Measurements from ENCODE around the gene DNM3.

DNM3 gene

DNA sequence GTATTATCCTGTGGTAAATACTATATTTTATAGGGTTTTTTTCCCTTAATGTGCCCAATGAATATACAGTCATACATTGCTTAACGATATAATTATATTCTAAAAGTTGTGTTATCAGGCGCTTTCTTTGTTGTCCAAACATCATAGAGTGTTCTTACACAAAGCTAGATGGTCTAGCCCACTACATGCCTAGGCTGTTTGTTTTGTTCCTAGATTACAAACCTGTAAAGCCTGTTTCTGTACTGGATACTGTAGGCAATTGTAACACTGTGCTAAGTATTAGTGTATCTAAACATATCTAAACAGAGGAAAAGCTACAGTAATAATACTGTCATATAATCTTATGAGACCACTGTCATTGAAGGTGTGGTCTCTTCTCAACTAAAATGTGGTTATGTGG lies 336.6 kb downstream of the DNM3 start:
- no peak for DNase-seq (ENCODE audit: low read depth)

DNA sequence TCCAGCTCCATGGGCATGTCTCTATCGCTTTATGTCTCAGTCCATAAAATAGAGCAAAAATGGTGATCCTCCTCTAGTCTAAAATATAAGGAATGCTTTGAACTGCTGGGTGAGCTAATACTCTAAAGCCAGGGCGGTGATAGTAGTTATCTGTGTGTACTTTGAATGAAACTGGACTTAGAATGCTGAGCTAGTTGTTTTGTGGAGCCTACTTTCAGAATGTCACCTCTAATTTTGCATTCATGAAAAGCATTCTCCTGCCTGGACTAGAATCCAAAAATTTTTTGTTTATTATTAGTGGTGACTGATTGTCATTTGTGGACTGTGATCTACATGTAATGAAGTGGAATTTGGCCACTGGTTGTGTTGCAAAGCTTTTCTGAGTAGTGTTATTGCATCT lies 337.6 kb downstream of the DNM3 start:
- DNase-seq (ENCODE audit: low read depth) = no peak

DNA sequence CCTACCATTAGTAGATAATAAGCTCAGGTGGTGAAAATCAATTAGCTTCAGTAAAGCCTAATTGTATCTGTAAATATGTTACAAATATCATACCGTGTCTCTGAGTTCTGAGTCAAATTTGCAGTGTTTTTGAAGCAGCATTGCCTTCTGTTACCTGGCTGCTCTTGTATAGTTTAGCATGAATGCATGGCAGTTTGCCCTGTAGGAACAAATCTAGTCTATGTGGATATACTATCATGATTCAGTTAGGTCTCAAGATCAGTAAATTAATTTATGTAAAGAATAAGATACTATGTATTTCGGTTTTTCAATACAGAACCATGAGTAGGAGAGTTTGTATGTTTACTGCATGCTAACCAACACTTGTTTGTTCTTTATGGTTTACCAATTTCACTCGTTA lies 338.6 kb downstream of the DNM3 start:
- no peak for DNase-seq (ENCODE audit: low read depth)

DNA sequence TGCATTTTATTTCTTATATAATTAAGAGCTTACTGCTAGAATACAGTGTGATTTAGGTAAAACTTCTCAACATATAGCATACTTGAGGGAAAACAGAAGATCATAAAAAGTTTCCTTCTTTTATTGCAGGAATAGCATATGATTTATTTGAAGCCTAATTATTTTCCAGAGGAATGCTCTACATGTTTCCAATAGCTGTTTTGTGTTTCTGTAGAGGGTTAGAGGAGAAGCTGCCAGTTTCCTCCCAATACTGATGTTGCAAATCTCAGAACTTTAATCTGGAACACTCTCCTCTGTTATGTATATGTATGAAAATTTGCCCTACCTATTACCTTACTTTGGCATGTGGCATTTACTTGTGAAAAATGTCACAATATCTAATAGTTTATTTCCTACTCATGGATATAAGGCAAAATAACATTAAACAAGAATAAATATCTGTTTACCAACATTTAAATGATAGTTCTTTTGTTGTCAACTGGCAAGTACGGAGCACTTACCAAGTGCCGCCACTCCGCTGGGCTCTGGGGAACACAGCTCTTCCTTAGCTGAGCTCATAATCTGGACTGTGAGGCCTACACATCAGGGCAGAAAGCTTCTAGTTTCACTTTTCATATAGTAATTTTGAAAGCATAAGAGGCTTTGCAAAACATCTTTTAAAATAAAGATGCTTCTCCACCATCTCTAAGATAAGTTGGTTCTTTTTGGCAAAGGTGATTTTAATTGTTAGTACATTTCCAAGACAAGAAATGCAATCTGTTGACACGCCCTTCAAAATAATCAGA lies 339.4 kb downstream of the DNM3 start:
- DNase-seq (ENCODE audit: low read depth) = peak; percentile 25

DNA sequence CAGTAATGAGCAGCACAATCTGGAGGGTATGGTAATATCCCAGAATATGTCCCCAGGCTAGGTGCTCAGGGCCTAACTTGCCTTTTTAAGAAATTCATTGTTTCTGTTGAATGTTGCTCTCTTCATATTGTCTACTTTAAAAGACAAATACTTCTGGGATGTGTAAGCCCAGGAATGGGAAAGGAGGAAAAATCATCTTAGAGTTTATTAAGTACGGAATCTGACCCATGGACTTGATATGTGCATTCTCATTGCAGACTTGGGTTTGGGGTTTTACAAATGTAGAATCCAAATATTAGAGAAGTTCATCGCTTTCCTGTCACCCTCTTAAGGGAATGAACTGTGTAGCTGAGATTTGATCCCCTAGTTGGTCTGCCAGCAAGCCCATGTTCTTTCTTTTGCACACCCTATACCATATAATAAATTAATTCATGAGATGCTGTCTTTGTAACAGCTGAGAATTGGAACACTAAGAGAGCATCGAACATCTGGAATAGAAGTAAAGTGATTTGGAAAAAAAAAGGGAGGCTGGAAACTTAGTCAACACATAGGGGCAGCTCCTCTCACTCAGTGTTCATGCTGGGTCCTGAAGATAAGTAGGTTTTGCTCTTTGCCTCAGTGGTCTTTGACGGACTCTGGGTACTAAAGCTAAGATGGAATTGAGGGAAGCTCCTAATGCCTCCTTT lies 343.4 kb downstream of the DNM3 start:
- DNase-seq (ENCODE audit: low read depth) = no peak

DNA sequence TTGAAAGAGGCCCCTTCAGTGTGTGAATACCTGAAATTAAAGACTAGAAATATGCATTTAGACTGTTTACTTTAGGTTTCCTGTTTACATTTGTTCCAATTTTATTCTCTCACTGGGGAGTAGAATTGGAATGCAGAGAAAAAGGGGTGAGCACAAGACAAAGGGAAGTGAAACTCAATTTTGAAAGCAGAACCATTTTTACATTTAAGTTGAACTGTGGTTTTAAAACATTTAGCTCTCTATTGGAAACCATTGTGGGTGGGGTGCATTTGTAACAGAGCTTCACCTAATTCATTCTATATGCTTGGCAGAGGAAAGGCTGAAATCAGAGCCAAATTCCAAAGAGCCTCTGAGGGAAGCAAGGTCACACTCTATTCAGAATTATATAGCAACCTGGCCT lies 343.9 kb downstream of the DNM3 start:
- DNase-seq (ENCODE audit: low read depth) = no peak

DNA sequence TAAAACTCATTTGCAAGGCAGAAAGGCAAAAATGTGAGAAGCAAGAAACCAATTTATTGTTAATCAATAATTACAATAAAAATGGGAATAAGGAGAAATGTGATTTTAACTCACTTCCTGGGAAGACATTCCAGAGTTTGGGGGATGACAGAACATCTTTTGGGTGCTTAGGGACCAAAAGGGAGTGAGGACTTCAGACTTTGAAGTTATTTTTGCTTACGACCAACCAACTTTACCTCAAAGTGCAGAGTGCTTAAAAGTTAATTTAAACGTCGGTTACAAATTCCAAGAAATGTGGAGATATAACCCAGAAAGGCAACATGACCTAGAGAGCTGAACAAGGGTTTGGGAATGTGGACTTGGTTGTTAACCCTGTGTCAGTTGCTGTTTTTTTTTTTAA lies 344.7 kb downstream of the DNM3 start:
- DNase-seq (ENCODE audit: low read depth) = no peak

DNA sequence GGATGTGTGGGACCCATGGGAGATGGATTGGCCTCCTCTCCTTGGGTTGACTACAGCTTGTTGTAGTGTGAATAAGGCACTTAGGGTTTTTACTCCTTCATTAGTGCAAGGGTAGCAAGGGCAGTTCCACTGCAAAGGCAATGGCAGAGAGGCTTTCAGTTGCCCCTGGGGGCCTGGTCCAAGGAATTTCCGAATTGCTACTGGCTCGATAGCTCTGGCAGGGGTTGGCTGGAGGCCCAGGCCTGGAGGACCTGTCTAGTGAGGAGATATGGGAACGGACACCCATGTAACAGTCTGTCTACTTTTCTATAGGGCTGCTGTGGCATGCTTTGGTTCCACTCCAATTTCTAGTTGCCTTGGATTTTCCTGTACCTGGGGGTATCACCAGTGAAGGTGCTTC lies 360.3 kb downstream of the DNM3 start:
- DNase-seq (ENCODE audit: low read depth) = no peak

DNA sequence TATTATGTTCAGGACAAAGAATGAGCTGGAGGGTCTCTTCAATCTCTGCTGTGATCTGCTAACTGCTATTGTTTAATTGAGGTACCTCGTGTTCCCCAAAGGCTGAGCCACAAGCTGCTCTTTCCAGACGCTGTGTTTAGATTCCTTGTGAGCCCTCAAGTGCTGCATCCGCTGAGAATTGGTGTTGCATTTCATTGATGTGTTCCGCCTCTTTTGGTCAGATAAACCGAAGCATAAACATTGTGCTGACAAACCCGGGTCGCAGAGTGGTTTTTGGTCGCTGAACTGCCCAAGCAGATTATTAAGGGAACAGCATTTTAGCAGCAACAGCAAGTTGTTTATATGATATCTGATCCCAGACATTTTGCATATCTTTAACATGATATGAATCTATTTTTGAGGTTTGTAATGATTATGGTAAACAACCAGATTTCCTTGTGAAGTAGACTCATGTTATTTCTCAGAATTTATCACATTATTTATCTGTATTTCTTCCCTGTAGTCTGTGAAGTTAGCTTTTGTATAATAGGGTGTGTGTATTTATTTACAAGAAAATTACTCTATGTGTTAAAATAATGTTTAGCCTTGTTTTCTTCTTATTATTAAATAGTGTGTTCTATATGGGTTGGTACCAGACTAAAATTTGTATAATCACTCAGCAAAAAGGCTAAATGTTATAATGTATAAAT lies 362.0 kb downstream of the DNM3 start:
- DNase-seq (ENCODE audit: low read depth) = no peak

DNA sequence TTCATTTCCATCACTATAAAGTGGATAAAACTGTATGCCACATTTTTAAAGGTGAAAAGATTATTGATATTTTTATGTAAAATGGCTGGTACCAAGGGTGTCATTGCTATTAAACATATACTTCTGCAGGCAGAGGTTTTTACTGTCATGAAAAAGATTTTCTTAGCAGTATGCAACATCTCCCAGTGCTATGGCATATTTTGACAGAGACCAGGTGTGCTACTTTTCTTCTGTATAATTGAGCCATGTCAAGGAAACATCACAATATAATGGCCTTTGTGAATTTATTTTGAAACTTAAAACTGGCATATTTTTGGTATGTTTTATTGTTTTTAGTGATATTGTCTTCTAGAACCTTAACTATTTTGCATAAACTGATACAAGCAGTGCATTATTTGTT lies 362.6 kb downstream of the DNM3 start:
- DNase-seq (ENCODE audit: low read depth) = no peak

DNA sequence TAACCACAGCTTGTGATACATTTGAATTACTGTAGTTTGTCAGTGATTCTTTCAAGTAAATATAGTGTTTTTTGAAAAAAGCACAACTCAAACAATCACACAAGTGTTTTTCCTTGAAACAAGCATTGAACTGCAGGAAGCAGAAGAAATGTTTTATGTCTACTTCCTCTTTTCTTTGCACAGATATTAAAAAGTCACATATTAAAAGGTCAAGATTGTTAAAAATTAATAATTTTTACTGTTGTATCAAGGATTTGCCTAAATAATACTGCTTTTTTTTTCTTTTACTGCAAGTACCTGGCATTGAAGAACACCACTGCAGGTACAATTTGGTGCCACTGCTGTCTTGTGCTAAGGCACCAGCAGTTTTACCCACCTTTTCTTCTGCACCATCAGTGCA lies 365.0 kb downstream of the DNM3 start:
- DNase-seq (ENCODE audit: low read depth) = no peak

DNA sequence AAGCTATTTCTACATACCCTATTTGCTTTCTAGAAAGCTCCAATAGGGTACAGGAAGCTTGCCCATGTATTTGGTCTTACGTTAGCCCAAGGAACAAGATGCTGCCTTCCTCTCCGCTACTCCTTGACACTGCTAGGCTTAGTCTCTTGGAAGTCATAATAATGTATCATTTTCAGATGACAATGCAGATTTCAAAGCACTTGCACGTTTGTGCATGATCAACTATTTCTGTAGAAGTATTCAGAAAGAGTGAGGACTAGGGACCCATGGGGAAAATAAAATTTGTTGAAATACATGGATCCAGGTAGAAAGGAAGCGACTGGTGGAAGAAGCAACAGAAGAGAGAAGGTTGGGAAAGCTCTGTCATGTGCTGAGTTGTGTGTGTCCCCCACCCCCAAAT lies 367.3 kb downstream of the DNM3 start:
- DNase-seq (ENCODE audit: low read depth) = no peak

DNA sequence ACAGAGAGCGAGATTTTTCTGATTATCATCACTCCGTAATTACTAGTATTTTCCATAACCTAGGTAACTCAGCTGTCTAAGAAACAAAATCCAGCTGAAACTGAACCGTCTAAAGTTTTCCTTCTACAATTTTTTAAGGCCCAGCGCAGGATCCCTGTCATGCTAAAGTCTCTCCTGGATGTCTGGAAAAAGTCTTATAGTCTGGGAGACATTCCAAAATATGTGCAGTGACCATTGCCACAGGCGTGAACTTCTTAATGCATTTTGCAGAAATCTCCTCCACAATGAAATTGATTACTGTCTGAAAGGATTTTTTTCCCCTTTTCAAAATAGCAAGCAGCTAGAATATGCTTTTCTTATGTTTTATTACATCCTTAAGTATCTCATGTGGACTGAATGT lies 369.9 kb downstream of the DNM3 start:
- no peak for DNase-seq (ENCODE audit: low read depth)

DNA sequence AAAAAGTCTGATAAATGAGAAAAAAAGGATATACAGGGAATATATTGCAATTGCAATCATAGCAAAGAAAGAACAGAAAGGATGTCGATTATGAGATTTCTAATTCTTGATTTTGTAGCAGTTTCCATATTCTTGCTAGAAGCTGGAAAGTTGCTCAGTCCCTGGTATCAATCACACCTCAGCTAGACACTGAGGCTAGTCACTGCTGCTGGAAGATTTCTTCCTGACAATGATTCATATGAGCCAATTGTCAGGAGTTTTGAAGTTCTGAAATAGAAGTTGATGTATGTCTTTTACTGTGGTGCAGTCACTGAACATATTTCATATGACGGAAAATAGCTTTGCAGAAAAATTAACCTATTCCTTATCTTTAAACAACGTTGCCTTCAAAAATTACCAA lies 370.8 kb downstream of the DNM3 start:
- no peak for DNase-seq (ENCODE audit: low read depth)

DNA sequence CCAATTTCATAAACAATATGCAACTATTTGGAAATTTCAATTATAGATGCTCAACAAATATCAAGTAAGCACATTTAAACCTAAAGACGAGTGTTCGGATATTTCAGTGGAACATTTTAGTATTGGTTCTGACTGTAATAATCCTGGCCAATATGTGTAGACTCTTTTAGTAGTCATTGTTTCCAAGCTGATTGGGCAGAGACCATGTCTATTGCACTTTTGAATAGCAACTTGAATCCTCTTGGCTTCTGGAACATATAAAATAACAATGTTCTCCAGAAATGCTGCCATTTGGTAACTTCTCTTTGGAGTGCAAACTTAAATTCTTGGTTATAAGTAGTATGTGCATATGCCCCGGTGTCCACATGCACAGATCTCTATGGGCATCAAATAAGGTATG lies 373.7 kb downstream of the DNM3 start:
- DNase-seq (ENCODE audit: low read depth) = no peak

DNA sequence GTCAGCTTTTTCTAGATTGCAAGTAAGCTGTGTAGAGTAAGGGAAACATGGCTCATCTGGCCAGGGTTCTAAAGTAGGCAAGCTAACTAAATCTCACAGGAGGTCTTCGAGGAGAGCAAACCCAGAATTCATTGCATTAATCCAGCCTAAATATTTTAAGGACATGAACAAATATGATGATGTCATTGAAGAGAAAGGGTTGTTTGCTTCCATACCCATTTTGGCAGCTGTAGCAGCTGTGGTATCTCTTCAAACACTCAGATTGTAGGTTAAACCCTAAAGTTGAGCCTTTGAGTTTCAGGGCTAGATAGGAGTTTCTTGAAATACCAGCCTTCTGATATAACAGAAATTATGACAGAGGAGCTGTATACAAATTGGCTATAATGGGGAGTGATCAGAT lies 378.7 kb downstream of the DNM3 start:
- no peak for DNase-seq (ENCODE audit: low read depth)

DNA sequence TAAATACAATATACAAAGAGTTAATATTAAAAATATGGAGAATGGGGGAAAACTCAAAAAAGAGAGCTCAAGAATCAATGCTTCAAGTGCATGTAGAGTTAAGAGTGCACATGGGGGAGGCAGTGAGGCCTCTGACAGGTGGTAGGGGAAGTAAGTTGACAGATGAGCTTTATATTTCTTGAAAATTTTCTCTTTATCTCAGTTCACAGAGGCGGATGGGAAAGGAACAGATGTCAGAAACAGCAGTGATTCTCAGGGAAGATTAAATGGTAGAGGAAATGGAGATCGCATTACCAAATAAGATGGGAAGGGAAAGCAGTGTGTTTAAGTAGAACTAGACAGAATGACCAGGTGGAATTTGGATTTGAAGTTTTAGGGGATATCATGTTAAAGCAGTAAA lies 379.1 kb downstream of the DNM3 start:
- DNase-seq (ENCODE audit: low read depth) = no peak

DNA sequence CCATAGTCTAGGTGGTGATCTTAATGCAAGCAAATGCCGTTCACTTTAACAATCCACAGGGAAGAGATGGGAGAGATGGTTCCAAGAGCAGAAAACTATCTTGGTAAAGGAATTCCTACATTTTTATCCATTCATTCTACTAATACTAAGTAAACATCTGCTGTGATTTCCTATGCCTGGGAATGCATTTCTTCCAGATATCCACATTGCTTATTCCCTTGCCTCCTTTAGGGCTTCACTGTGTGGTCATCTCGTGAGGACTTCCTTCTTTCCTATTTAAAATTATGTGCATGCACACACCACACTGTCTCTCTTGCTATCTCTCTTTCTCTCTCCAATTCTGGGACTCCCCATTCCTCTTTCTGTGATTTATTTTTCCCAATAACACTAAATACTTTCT lies 380.1 kb downstream of the DNM3 start:
- no peak for DNase-seq (ENCODE audit: low read depth)

DNA sequence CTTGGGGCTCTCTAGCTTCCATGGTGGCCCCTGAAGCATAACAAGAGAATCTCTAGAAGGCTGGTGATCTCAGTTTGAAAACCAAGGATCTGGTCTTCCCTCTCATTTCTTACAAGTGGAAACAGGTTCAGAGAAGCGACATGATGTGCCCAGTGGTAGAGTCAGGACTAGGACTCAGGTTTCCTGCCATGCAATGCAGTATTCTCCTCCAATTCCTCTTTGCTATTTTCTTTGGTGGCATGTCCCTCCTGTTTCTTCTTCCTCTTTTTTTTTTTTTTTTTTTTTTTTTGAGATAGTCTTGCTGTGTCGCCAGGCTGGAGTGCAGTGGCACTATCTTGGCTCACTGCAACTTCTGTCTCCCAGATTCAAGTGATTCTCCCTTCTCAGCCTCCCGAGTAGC lies 383.6 kb downstream of the DNM3 start:
- DNase-seq (ENCODE audit: low read depth) = no peak

DNA sequence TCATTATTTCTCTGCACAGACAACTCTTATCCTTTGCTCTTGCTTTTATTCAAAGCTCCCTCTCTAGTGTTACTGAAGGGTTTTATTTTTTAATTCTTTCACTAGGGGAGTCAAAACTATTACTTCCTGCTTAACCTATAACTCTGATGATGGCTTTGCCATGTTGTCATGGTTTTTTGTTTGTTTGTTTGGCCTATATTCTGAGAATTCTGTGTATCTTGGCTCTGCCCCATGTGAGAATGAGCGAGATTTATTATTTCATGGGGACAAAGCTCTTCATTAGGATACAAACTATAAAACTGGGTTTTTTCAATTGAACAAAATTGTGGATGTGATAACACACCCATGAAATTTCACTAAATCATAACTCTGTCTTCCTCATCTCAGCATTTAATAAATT lies 388.6 kb downstream of the DNM3 start:
- no peak for DNase-seq (ENCODE audit: low read depth)

DNA sequence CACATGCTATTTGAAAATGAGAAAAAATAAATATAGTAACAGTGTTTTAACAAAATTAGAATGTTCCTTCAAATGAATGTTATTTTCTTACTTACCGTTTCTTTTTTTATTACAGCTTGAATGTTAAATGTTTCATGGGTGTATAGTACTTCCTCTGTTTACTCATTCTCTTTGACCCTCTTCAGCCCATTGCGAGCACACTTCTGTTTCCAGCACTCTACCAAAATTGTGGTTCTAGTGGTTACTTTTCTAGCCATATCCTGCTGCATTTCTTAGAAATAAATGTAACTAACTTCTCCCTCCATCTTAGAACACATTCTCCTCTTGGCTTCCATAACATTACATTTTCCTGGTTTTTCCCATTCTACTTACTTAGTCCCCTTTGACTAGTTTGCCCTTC lies 389.2 kb downstream of the DNM3 start:
- no peak for DNase-seq (ENCODE audit: low read depth)

DNA sequence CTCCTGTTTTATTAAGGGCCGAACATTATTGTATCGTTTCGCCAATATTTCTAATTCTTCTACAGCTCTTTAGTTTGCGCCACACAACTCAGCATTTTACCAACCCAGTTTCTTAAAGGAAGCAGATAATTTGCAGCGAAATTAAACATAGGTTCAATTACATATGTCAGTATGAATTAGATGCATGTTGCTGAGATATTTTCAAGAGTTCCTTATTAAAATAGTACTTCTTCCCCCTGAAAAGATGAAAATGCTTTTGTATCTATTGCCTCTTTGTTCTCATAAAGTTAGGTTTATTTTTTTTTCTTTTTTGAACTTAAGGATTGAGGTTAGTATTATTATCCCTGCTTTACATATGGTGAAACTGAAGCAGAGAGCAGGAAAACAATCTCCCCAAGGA lies 395.7 kb downstream of the DNM3 start:
- DNase-seq (ENCODE audit: low read depth) = no peak

DNA sequence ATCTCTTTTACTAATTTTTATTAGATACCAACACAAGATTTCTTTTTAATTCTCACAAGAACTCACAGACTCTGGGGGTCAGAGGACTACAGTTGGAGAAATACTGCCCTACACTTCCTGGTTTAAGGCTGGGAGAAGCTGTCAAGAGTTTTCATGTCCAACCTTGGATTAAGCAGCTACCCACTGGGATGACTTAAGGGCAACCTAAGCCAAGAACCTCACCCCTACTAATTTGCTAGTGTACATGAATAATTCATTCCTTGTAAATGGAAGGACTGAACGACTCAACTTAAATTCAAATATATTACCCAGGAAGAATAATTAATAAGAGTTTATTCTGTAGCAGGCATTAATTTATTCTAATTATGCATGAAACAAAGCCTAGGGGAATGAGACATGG lies 396.9 kb downstream of the DNM3 start:
- DNase-seq (ENCODE audit: low read depth) = no peak
